ENCODE data around the gene ACO2.

Gene ACO2

GRCh38 chr22:41478473-41478872 lies 9.6 kb downstream of the ACO2 start:
- peak overlapping the region; percentile 67 for H3K4me3 Mint-ChIP-seq
- peak overlapping the region; percentile 91 for H3K27ac Mint-ChIP-seq
- peaks cover 8% of the 10 kb centered on the region for H3K36me3 Mint-ChIP-seq
- H3K9me3 Mint-ChIP-seq = no peaks in the 10 kb centered on the region
- H3K4me1 Mint-ChIP-seq = peaks cover 92% of the 10 kb centered on the region
- no peaks in the 10 kb centered on the region for H3K27me3 Mint-ChIP-seq
- peak; percentile 77 for ATAC-seq

GRCh38 chr22:41478891-41479521 lies 10.1 kb downstream of the ACO2 start:
- no peaks in the 10 kb centered on the region for H3K27me3 Mint-ChIP-seq
- H3K9me3 Mint-ChIP-seq = no peaks in the 10 kb centered on the region
- H3K27ac Mint-ChIP-seq = peak overlapping the region; percentile 91
- peaks cover 92% of the 10 kb centered on the region for H3K4me1 Mint-ChIP-seq
- peak; percentile 92 for ATAC-seq
- H3K4me3 Mint-ChIP-seq = peak overlapping the region; percentile 67
- H3K36me3 Mint-ChIP-seq = peaks cover 3% of the 10 kb centered on the region

- Mint-ChIP-seq H3K27ac (peak overlapping the region; percentile 91), H3K4me3 (peak overlapping the region; percentile 67), H3K36me3 (no peaks in the 10 kb centered on the region), H3K4me1 (peaks cover 86% of the 10 kb centered on the region), H3K27me3 (no peaks in the 10 kb centered on the region), H3K9me3 (no peaks in the 10 kb centered on the region)
- no peak for ATAC-seq
Observed at GRCh38 chr22:41479671-41480396, 10.9 kb downstream of the ACO2 start.

GRCh38 chr22:41480397-41480735 lies 11.4 kb downstream of the ACO2 start:
- Mint-ChIP-seq H3K4me3 (peak overlapping the region; percentile 67), H3K9me3 (no peaks in the 10 kb centered on the region), H3K36me3 (no peaks in the 10 kb centered on the region), H3K27ac (peak overlapping the region; percentile 91), H3K4me1 (peaks cover 87% of the 10 kb centered on the region), H3K27me3 (no peaks in the 10 kb centered on the region)
- ATAC-seq = no peak

GRCh38 chr22:41481131-41481830 lies 12.4 kb downstream of the ACO2 start:
- H3K4me1 Mint-ChIP-seq = peaks cover 87% of the 10 kb centered on the region
- H3K27ac Mint-ChIP-seq = peak overlapping the region; percentile 91
- no peaks in the 10 kb centered on the region for H3K9me3 Mint-ChIP-seq
- ATAC-seq = no peak
- H3K27me3 Mint-ChIP-seq = no peaks in the 10 kb centered on the region
- peaks cover 6% of the 10 kb centered on the region for H3K36me3 Mint-ChIP-seq
- peak overlapping the region; percentile 56 for H3K4me3 Mint-ChIP-seq

GRCh38 chr22:41481925-41482318 lies 13.0 kb downstream of the ACO2 start:
- Mint-ChIP-seq H3K27ac (peak overlapping the region; percentile 91), H3K9me3 (no peaks in the 10 kb centered on the region), H3K4me1 (peaks cover 89% of the 10 kb centered on the region)

GRCh38 chr22:41482319-41482935 lies 13.5 kb downstream of the ACO2 start:
- peak overlapping the region; percentile 40 for H3K4me3 Mint-ChIP-seq
- ATAC-seq = peak; percentile 3
- no peaks in the 10 kb centered on the region for H3K9me3 Mint-ChIP-seq
- peaks cover 16% of the 10 kb centered on the region for H3K36me3 Mint-ChIP-seq
- H3K27ac Mint-ChIP-seq = peak overlapping the region; percentile 91
- no peaks in the 10 kb centered on the region for H3K27me3 Mint-ChIP-seq
- H3K4me1 Mint-ChIP-seq = peaks cover 92% of the 10 kb centered on the region

More at GRCh38 chr22:41481925-41482318, 13.0 kb downstream of the ACO2 start:
- no peak for ATAC-seq
- Mint-ChIP-seq H3K27me3 (no peaks in the 10 kb centered on the region), H3K36me3 (peaks cover 11% of the 10 kb centered on the region), H3K4me3 (peak overlapping the region; percentile 40)

GRCh38 chr22:41485033-41485432 lies 16.1 kb downstream of the ACO2 start:
- Mint-ChIP-seq H3K36me3 (peaks cover 22% of the 10 kb centered on the region), H3K4me1 (peaks cover 91% of the 10 kb centered on the region), H3K27ac (peak overlapping the region; percentile 81), H3K4me3 (no peak overlapping the region), H3K27me3 (no peaks in the 10 kb centered on the region), H3K9me3 (no peaks in the 10 kb centered on the region)
- ATAC-seq = no peak

- no peaks in the 10 kb centered on the region for H3K27me3 Mint-ChIP-seq
- no peak overlapping the region for H3K4me3 Mint-ChIP-seq
- peak overlapping the region; percentile 81 for H3K27ac Mint-ChIP-seq
- no peak for ATAC-seq
- H3K4me1 Mint-ChIP-seq = peaks cover 79% of the 10 kb centered on the region
- peaks cover 31% of the 10 kb centered on the region for H3K36me3 Mint-ChIP-seq
- no peaks in the 10 kb centered on the region for H3K9me3 Mint-ChIP-seq
Observed at GRCh38 chr22:41487037-41487935, 18.4 kb downstream of the ACO2 start.

- ATAC-seq = no peak
- H3K36me3 Mint-ChIP-seq = peaks cover 31% of the 10 kb centered on the region
Observed at GRCh38 chr22:41488076-41488475, 19.2 kb downstream of the ACO2 start.

GRCh38 chr22:41488596-41489385 lies 19.9 kb downstream of the ACO2 start:
- Mint-ChIP-seq H3K36me3 (peaks cover 31% of the 10 kb centered on the region), H3K4me1 (peaks cover 80% of the 10 kb centered on the region), H3K4me3 (no peak overlapping the region), H3K9me3 (no peaks in the 10 kb centered on the region), H3K27me3 (no peaks in the 10 kb centered on the region), H3K27ac (peak overlapping the region; percentile 81)
- ATAC-seq = no peak

More at GRCh38 chr22:41488076-41488475, 19.2 kb downstream of the ACO2 start:
- no peak overlapping the region for H3K4me3 Mint-ChIP-seq
- no peaks in the 10 kb centered on the region for H3K9me3 Mint-ChIP-seq
- H3K4me1 Mint-ChIP-seq = peaks cover 78% of the 10 kb centered on the region
- peak overlapping the region; percentile 81 for H3K27ac Mint-ChIP-seq
- no peaks in the 10 kb centered on the region for H3K27me3 Mint-ChIP-seq

GRCh38 chr22:41491374-41492100 lies 22.6 kb downstream of the ACO2 start:
- Mint-ChIP-seq H3K27ac (peak overlapping the region; percentile 17), H3K4me3 (no peak overlapping the region), H3K36me3 (peaks cover 24% of the 10 kb centered on the region), H3K4me1 (peaks cover 58% of the 10 kb centered on the region), H3K9me3 (no peaks in the 10 kb centered on the region), H3K27me3 (no peaks in the 10 kb centered on the region)
- no peak for ATAC-seq

GRCh38 chr22:41498303-41498835 lies 29.5 kb downstream of the ACO2 start:
- H3K36me3 Mint-ChIP-seq = peaks cover 16% of the 10 kb centered on the region
- H3K4me1 Mint-ChIP-seq = peaks cover 24% of the 10 kb centered on the region
- no peak overlapping the region for H3K27ac Mint-ChIP-seq
- no peak for ATAC-seq
- no peaks in the 10 kb centered on the region for H3K9me3 Mint-ChIP-seq
- H3K27me3 Mint-ChIP-seq = no peaks in the 10 kb centered on the region
- no peak overlapping the region for H3K4me3 Mint-ChIP-seq
